ENCODE data around the gene BBLN. TPM values are rescaled to one million over a fixed set of nuclear protein-coding genes. Genes with fewer than 3 reads are reported as not detected.

The BBLN gene
- total RNA-seq, 1 donor from 2014 or later = 93.9 TPM

DNA sequence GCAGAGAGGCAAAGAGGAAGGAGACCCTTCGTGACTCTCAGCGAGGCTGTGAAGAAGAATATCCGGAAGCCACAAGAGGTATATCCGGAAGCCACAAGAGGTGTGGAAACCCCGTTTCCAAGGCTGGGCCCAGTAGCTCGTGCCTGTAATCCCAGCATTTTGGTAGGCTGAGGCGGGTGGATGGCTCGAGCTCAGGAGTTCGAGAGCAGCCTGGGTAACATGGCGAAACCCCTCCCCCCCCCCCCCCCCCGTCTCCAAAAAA is 612 bp upstream of the BBLN start:
- H3K4me1 Mint-ChIP-seq (ENCODE audit: unreplicated experiment) = peaks cover 12% of the 10 kb centered on the region
- H3K27ac Mint-ChIP-seq (ENCODE audit: unreplicated experiment) = peak overlapping the region; percentile 54
- H3K9me3 Mint-ChIP-seq (ENCODE audit: unreplicated experiment) = no peaks in the 10 kb centered on the region
- no peaks in the 10 kb centered on the region for H3K27me3 Mint-ChIP-seq (ENCODE audit: unreplicated experiment)
- H3K36me3 Mint-ChIP-seq (ENCODE audit: unreplicated experiment) = peaks cover 9% of the 10 kb centered on the region
- no peak for TF ChIP-seq CTCF (IDR thresholded peaks at IDR 0.05)
- peak overlapping the region; percentile 66 for H3K4me3 Mint-ChIP-seq (ENCODE audit: unreplicated experiment)
- DNase-seq (ENCODE audit: extremely low spot score, unreplicated experiment) = no peak

DNA sequence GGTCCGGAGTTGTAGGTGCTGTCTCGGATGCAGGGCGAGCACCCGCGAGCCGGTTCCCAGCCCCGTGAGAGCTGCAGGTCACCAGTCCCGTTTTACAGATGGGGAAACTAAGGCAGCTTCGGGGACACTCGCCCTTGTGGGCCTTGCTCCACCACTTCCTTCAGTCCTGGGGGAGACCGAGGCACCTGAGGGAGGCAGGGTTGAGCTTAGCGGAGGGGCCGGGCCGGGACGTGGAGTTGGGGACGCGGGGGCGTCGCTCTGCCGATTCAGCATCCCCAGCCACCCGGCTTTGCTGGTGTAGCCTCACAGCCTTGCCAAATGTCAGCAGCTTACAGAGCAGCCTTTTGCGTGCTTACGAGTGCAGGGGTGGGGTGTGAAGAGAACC is 530 bp downstream of the BBLN start:
- TF ChIP-seq CTCF (IDR thresholded peaks at IDR 0.05) = no peak
- H3K27ac Mint-ChIP-seq (ENCODE audit: unreplicated experiment) = peak overlapping the region; percentile 54
- H3K9me3 Mint-ChIP-seq (ENCODE audit: unreplicated experiment) = no peaks in the 10 kb centered on the region
- no peak for DNase-seq (ENCODE audit: extremely low spot score, unreplicated experiment)
- peaks cover 11% of the 10 kb centered on the region for H3K36me3 Mint-ChIP-seq (ENCODE audit: unreplicated experiment)
- H3K4me3 Mint-ChIP-seq (ENCODE audit: unreplicated experiment) = peak overlapping the region; percentile 74
- H3K4me1 Mint-ChIP-seq (ENCODE audit: unreplicated experiment) = peaks cover 12% of the 10 kb centered on the region
- no peaks in the 10 kb centered on the region for H3K27me3 Mint-ChIP-seq (ENCODE audit: unreplicated experiment)

DNA sequence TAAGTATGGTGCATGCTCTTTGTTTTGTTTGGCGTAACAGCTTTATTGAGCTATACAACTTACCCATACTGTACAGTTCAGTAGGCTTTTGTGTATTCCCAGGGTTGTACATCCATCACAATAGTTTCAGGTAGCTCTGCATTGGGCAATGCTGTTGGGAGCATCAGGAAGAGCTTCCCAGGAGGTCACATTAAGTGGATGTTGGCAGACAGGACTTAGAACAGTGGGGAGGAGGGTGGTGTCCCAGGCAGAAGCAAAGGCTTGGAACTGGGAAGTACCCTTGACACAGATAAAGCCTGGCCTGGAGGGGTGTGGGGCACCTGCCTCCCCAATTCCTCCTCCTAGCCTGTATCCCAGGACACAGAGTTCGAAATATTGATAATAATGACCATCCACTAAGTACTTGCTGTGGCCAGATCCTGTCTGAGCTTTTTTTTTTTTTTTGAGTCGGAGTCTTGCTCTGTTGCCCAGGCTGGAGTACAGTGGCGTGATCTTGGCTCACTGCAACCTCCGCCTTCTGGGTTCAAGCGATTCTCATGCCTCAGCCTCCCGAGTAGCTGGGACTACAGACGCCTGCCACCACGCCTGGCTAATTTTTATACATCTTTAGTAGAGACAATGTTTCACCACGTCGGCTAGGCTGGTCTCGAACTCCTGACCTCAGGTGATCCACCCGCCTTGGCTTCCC is 1.3 kb downstream of the BBLN start:
- H3K4me3 Mint-ChIP-seq (ENCODE audit: unreplicated experiment) = peak overlapping the region; percentile 74

GRCh38 chr9:128162215-128163026 is 2.4 kb downstream of the BBLN start:
- TF ChIP-seq CTCF (IDR thresholded peaks at IDR 0.05) = no peak
- peaks cover 20% of the 10 kb centered on the region for H3K36me3 Mint-ChIP-seq (ENCODE audit: unreplicated experiment)
- no peak for DNase-seq (ENCODE audit: extremely low spot score, unreplicated experiment)
- peaks cover 12% of the 10 kb centered on the region for H3K4me1 Mint-ChIP-seq (ENCODE audit: unreplicated experiment)
- H3K27me3 Mint-ChIP-seq (ENCODE audit: unreplicated experiment) = no peaks in the 10 kb centered on the region
- H3K9me3 Mint-ChIP-seq (ENCODE audit: unreplicated experiment) = no peaks in the 10 kb centered on the region
- no peak overlapping the region for H3K4me3 Mint-ChIP-seq (ENCODE audit: unreplicated experiment)
- H3K27ac Mint-ChIP-seq (ENCODE audit: unreplicated experiment) = no peak overlapping the region

More for the DNA sequence above, 1.3 kb downstream of the BBLN start:
- Mint-ChIP-seq H3K27me3 (ENCODE audit: unreplicated experiment) (no peaks in the 10 kb centered on the region), H3K27ac (ENCODE audit: unreplicated experiment) (peak overlapping the region; percentile 54), H3K36me3 (ENCODE audit: unreplicated experiment) (peaks cover 12% of the 10 kb centered on the region), H3K4me1 (ENCODE audit: unreplicated experiment) (peaks cover 12% of the 10 kb centered on the region), H3K9me3 (ENCODE audit: unreplicated experiment) (no peaks in the 10 kb centered on the region)
- DNase-seq (ENCODE audit: extremely low spot score, unreplicated experiment) = no peak
- TF ChIP-seq CTCF (IDR thresholded peaks at IDR 0.05) = no peak

- Mint-ChIP-seq H3K4me3 (ENCODE audit: unreplicated experiment) (no peak overlapping the region), H3K27ac (ENCODE audit: unreplicated experiment) (no peak overlapping the region), H3K9me3 (ENCODE audit: unreplicated experiment) (no peaks in the 10 kb centered on the region), H3K36me3 (ENCODE audit: unreplicated experiment) (peaks cover 20% of the 10 kb centered on the region), H3K27me3 (ENCODE audit: unreplicated experiment) (no peaks in the 10 kb centered on the region), H3K4me1 (ENCODE audit: unreplicated experiment) (peaks cover 12% of the 10 kb centered on the region)
- no peak for TF ChIP-seq CTCF (IDR thresholded peaks at IDR 0.05)
- no peak for DNase-seq (ENCODE audit: extremely low spot score, unreplicated experiment)
Observed at GRCh38 chr9:128163027-128163515, 3.0 kb downstream of the BBLN start.
